GM19238 (cell line): ENCODE measurements around the gene UBE2E2.
"Not testable (repeated sequence)": the region's sequence is repeated elsewhere in the genome, so short reads cannot be mapped to it uniquely, and the experiment has no call there.

ENCODE experiments used
- DNase-seq: peaks from one replicate; pipeline ENCODE4 v3.0.0; 2011; ENCODE audit warnings: low spot score; ENCODE audit not compliant: insufficient read length

The UBE2E2 gene

GRCh38 chr3:23202921-23203707, at the start of gene UBE2E2:
UBE2E2 (plus strand) TSS chr3:23203327.
- DNase-seq, result peak; percentile 85

GRCh38 chr3:23153436-23153835, 49.7 kb upstream of the UBE2E2 start:
- DNase-seq, result no peak

GRCh38 chr3:23157331-23157730, 45.8 kb upstream of the UBE2E2 start:
- no peak for DNase-seq

GRCh38 chr3:23159929-23160328, 43.2 kb upstream of the UBE2E2 start:
- DNase-seq, result no peak

DNA sequence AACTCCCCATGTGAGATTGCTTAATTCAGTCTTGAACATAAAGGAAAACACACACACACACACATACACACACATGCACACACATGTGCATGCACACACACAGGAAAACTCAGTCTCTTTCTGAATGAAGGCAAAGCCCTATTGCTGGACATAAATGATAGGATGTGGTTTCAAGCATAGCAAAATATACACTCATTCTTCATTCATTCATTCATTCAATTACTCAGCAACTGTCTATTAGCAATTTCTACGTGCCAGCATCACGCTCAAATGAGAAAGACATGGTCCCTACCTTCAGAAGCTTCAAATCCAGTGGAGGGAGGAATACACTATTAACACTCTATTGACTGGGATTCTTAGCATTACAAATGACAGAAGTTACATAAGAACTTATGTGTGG, 41.8 kb upstream of the UBE2E2 start:
- no peak for DNase-seq

DNA sequence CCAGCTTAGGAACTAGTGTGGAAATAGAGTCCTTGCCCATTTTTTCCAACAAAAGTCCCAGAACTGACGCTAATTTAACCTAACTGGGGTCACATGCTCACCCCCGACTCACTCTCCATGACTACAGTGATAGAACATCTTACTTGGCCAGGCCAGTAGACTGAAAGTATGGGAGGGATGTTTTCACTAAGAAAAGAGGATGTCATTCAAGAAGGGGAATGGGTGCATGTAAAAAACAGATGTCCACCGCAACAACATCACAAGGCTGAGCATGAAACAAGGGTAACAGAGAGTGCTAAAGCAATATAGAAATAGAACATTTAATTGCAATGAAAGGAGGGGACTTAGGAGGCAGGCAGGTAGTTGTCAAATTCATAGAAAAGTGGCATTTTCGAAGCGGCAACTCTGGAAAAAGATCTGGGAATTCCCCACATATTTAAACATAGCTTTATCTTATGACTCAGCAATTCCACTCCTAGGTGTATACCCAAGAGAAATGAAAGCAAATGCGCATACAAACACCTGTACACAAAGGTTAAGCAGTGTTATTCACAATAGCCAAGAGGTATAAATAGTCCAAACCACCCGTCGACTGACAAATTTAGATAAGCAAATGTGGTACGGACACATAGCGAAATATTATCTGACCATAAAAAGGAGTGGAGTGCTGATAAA, 41.1 kb upstream of the UBE2E2 start:
- DNase-seq, result no peak

DNA sequence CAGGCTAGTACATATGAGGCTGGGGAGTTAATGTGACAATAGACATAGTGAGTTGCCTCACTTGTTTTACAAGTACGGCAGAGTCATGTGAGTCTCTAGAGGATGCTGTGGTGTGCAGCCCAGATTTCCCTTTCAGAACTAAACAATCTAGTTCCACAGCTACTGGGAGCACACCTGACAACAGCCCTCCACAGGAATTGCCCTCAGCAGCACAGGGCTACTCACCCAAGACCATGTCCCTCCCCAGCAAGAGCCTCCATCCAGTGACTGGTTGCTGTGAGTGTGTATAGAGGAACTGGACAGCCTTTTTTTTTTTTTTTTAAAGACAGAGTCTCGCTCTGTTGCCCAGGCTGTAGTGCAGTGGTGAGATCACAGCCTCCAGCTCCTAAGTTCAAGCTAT, 40.2 kb upstream of the UBE2E2 start:
- DNase-seq, result peak; percentile 27

GRCh38 chr3:23164746-23165145, 38.4 kb upstream of the UBE2E2 start:
- DNase-seq, result no peak

- no peak for DNase-seq
Measured at GRCh38 chr3:23165571-23165970, 37.6 kb upstream of the UBE2E2 start.

DNA sequence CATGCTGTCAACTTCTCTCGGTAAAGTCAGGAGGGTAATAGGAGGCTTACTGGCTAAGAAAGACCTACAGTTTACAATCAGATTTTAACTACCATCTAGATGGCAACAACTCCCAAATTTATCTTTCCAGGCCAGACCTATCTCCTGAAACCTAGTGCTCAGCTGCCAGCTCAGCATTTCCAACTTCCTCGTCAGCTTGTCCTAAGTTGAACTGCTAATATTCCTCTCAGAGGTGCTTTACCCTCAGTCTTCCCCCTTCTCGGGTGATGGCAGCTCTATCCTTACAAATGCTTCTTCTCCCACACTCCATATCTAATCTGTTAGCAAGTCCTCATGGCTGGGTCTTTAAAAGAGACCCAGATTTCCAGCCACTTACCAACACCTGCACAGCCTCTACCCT, 36.9 kb upstream of the UBE2E2 start:
- DNase-seq, result no peak

DNA sequence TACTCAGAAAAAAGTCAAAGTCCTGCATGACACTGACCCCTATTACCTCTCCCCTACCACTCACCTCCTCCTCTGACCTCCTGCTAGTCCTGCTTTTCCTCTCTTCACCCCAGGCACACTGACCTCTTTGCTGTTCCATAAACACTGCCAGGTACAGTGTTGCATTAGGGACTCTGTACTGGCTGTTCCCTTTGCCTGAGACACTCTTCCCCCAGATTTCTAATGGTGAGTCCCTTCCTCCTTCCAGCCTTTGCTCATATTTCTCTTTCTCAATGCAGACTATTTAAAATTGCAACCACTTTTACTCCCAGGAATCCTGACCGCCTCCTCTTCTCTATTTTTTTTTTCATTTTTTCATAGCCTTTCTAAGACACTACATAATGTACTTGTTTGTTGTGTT, 36.3 kb upstream of the UBE2E2 start:
- no peak for DNase-seq

GRCh38 chr3:23169551-23169950, 33.6 kb upstream of the UBE2E2 start:
- DNase-seq, result no peak

DNA sequence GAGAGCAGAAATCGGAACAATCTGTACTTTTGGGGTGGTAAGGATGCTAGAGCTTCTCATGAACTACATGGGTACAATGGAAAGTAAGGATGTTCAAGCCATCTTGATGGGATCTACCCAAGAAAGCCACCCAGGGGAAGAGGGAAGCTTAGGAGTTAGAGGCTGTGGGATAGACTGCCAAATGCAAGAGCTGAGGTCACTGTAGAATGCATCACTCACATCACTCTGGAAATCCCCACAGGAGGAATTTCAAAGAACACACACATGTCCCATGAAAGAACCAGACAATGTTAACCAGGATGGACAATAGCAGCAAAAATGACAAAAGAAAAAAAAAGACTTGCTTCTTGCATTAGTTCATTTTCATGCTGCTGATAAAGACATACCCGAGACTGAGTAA, 32.8 kb upstream of the UBE2E2 start:
- no peak for DNase-seq

- no peak for DNase-seq
Measured at GRCh38 chr3:23172059-23172458, 31.1 kb upstream of the UBE2E2 start.

- no peak for DNase-seq
Measured at GRCh38 chr3:23174426-23175039, 28.6 kb upstream of the UBE2E2 start.

DNA sequence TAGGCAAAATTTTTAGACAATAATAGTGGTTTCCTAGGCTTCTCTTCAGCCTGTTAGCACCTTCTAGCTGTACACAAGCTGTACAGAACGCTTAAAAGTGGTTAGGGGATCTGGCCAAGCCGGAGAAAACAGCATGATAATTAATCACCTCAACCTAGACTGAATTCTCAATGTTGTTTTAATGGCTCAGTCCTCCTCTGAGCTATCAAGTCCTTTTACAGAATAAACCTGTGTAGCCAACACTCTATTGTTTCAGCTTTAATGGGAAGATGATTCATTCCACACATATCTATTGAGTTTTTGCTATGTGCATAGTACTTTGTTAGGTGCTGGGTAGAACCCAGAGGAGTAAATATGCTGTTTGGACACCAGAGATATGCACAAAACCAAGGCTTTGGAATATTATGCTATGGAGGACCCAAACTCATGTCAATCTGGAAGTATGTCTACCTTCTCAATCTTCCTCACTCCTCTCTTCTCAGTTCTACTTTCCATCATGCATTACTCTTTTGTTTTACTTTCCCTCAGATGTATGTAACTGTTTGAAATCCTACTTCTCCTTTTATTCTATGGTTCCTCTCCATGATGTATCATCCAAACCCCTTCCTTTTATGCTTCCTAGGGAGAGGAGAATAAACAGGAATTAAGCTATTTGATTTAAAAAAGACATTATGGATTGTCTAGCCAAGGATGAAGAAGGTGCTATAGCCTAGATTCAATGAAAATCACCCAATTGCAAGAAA, 27.6 kb upstream of the UBE2E2 start:
- no peak for DNase-seq

DNA sequence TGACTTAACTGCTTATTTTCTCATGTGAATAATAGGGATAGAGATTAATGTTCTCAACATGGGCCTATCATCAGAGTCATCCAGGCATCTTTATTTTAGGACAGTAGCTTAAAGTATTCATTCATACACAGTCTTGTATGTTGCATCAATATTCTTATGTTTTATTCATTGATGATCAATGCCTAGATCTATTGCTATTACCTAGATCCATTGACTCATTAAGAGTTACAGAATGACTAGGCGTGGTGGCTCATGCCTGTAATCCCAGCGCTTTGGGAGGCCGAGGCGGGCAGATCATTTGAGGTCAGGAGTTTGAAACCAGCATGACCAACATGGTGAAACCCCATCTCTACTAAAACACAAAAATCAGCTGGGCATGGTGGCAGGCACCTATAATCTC, 26.3 kb upstream of the UBE2E2 start:
- DNase-seq, result not testable (repeated sequence)

GRCh38 chr3:23182996-23183513, 20.1 kb upstream of the UBE2E2 start:
- no peak for DNase-seq

DNA sequence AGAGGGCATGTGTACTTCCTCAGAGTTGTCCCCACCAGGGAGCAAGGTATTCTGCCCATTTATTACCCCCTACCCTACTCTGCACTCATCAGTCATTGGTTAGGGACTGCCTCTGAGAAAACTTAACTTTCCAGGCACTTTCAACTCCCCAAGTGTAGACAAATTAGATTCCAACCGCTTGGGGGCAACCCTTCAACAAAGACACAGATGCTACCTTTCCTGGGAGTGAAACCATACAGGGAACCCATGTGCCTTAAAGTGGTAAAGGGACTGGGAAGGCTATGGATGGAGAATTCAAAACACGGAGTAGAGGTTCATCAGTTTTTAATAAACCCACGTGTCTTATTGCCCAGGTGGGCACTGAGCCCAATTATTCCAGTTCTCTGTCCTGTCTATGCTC, 19.4 kb upstream of the UBE2E2 start:
- DNase-seq, result no peak

GRCh38 chr3:23185861-23186260, 17.3 kb upstream of the UBE2E2 start:
- DNase-seq, result no peak

- DNase-seq, result no peak
Measured at GRCh38 chr3:23189187-23189586, 13.9 kb upstream of the UBE2E2 start.

GRCh38 chr3:23192816-23193215, 10.3 kb upstream of the UBE2E2 start:
- DNase-seq, result no peak
